A549 (cell line): Measurements from ENCODE around the gene LACRT. TPM values are rescaled to one million over a fixed set of nuclear protein-coding genes. Genes with fewer than 3 reads are reported as not detected.
A peak's percentile ranks its signal among the peaks of the same experiment; 100 is the strongest.

ENCODE experiments used
- ATAC-seq, 2 experiments: fragments of 200-7000 bp in 1 of 2; fragments of >200 bp in 1 of 2; cut with Nextera tagmentation in 1 of 2; cut with Tn5 transposase in 1 of 2; 3 replicates each; pipeline versions ENCODE4 v1.8.0 to v1.9.1; 2018 to 2020; ENCODE audit warnings: mild to moderate bottlenecking in 1 of 2, moderate library complexity in 1 of 2
- CTCF ChIA-PET: fragments of 300-600 bp; sonication (Branson Sonifier 250); formaldehyde crosslinking; extraction: SDS; loops from one replicate; lab custom pipeline; 2021; ENCODE audit warnings: antibody characterized with exemption, inconsistent platforms; lab: Yijun Ruan, JAX
- POLR2A ChIA-PET: fragments of 350-600 bp; formaldehyde crosslinking; extraction: SDS; loops from one replicate; lab custom pipeline; 2021; ENCODE audit warnings: antibody characterized with exemption, inconsistent platforms; lab: Yijun Ruan, JAX
- DNase-seq, 2 experiments: peaks; one replicate each; pipeline versions ENCODE4 v3.0.0 to v3.0.0-alpha.2; 2011 to 2016; ENCODE audit warnings: low read depth in 1 of 2, low spot score in 1 of 2
- FAIRE-seq: peaks from 2 replicates; lab custom pipeline; 2011; peaks lifted over from hg19 to GRCh38; lab: Jason Lieb, UNC
- H3K27ac ChIP-seq, 2 experiments: fragments of >200 bp; sonication (Bioruptor Twin); formaldehyde crosslinking; 3 replicates each; pipeline ENCODE4 v1.5.1; 2016 to 2017
- H3K4me1 ChIP-seq: fragments of >200 bp; sonication (Bioruptor Twin); formaldehyde crosslinking; 3 replicates; pipeline ENCODE4 v1.6.1; 2016
- H3K4me2 ChIP-seq: fragments of >200 bp; sonication (Bioruptor Twin); formaldehyde crosslinking; 3 replicates; pipeline ENCODE4 v1.6.1; 2016
- H3K4me3 ChIP-seq: fragments of >200 bp; sonication (Bioruptor Twin); formaldehyde crosslinking; 3 replicates; pipeline ENCODE4 v1.5.1; 2016
- H3K9me3 ChIP-seq: fragments of >200 bp; sonication (Bioruptor Twin); formaldehyde crosslinking; 3 replicates; pipeline ENCODE4 v1.6.1; 2016
- HDAC2 ChIP-seq: fragments of 200-600 bp; sonication (generic); IDR thresholded peaks from 2 replicates; pipeline ENCODE4 v1.6.1; 2016
- JUN ChIP-seq, 2 experiments: fragments of >200 bp; sonication (Bioruptor Twin); formaldehyde crosslinking; IDR thresholded peaks; 2 replicates in 1 of 2; 3 replicates in 1 of 2; pipeline ENCODE4 v1.6.1; 2016 to 2017
- PHF8 ChIP-seq: fragments of 200-600 bp; sonication (generic); IDR thresholded peaks from 2 replicates; pipeline ENCODE4 v1.6.1; 2016; ENCODE audit warnings: low read depth, mild to moderate bottlenecking, antibody characterized with exemption, moderate library complexity, borderline replicate concordance
- POLR2AphosphoS2 ChIP-seq: conservative IDR thresholded peaks from 2 replicates; pipeline ENCODE4 v1.6.1; 2012; ENCODE audit warnings: low read length, improper control_type of control experiment, inconsistent platforms
- RAD21 ChIP-seq, 2 experiments: fragments of >200 bp in 1 of 2; sonication (Bioruptor Twin) in 1 of 2; formaldehyde crosslinking in 1 of 2; IDR thresholded peaks in 1 of 2; conservative IDR thresholded peaks in 1 of 2; 2 replicates in 1 of 2; 3 replicates in 1 of 2; pipeline ENCODE4 v1.6.1; 2012 to 2018; ENCODE audit warnings: inconsistent platforms in 1 of 2
- SMC3 ChIP-seq: fragments of >200 bp; sonication (Bioruptor Twin); formaldehyde crosslinking; IDR thresholded peaks from 3 replicates; pipeline ENCODE4 v1.6.1; 2018; ENCODE audit warnings: inconsistent platforms
- ZSCAN20 ChIP-seq: fragments of 250-450 bp; sonication (Bioruptor Pico); IDR thresholded peaks from 2 replicates; pipeline ENCODE4 v1.8.0; 2022; ENCODE audit warnings: mild to moderate bottlenecking, moderate library complexity
- WGBS: methylation state at CpG from one replicate; pipeline ENCODE4 v1.1.6; 2017; ENCODE audit errors: missing lambda C conversion rate; 5-methylcytosine and 5-hydroxymethylcytosine counted together
- polyA plus RNA-seq, 4 experiments: library from polyadenylated mRNA; depleted of rRNA in 3 of 4; stranded (reverse); fragments of >200 nt; fragmentation: RNase III in 1 of 4; extraction: RNeasy Plus Mini Kit Qiagen cat#74134 plus additional on column Dnase treatment in 1 of 4; gene quantifications; 2 replicates in 3 of 4; 3 replicates in 1 of 4; pipeline ENCODE4 v1.2.3, GENCODE V29; 2011 to 2017
- TF ChIP-seq, protein P1 (sequence below): fragments of >200 bp; sonication (Bioruptor Twin); formaldehyde crosslinking; IDR thresholded peaks from 2 replicates; pipeline ENCODE4 v1.6.1; 2016
- TF ChIP-seq, protein P2 (sequence below): fragments of >200 bp; sonication (Bioruptor Twin); formaldehyde crosslinking; IDR thresholded peaks from 3 replicates; pipeline ENCODE4 v1.5.1; 2016
- TF ChIP-seq, protein P3 (sequence below): fragments of 250-450 bp; sonication (Bioruptor Pico); IDR thresholded peaks from 2 replicates; pipeline ENCODE4 v1.5.0; 2020; ENCODE audit warnings: low read depth, mild to moderate bottlenecking, moderate library complexity
- TF ChIP-seq, protein P4 (sequence below): IDR thresholded peaks from 2 replicates; pipeline ENCODE4 v1.6.1; 2012

The LACRT gene
- polyA plus RNA-seq, 2 of the 4 experiments (the other 2 are of a cell fraction): not detected

DNA sequence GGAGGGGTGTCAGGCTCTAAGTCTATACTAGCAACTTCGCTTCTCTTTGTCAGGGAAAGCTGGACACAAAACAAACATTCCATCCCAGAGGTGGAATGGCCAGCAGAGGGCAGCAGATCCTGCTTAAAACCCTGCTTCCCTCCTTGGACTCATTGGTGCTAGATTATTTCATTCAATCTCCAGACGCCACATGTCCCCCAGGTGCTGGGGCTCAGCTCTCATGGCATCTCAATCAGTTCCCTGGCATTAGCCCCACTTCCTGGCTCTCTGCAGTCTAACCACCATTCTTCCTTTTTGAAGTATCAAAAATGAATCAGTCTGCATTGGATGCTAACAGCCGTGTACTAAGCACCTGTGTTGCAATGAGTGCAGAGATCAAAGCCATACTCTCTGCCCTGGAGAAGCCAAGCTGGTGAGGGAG, 38.2 kb downstream of the LACRT start:
- peak; percentile 35; the same call in 2 of the 3 replicates for TF ChIP-seq SMC3
- TF ChIP-seq, protein P1, sequence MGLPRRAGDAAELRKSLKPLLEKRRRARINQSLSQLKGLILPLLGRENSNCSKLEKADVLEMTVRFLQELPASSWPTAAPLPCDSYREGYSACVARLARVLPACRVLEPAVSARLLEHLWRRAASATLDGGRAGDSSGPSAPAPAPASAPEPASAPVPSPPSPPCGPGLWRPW: no peak
- peak; percentile 43 to 56; a peak in 4 of 5 replicates for TF ChIP-seq RAD21 (conservative IDR thresholded peaks at IDR 0.05 in 1 of 2, IDR thresholded peaks at IDR 0.05 in 1 of 2)
- TF ChIP-seq, protein P2, sequence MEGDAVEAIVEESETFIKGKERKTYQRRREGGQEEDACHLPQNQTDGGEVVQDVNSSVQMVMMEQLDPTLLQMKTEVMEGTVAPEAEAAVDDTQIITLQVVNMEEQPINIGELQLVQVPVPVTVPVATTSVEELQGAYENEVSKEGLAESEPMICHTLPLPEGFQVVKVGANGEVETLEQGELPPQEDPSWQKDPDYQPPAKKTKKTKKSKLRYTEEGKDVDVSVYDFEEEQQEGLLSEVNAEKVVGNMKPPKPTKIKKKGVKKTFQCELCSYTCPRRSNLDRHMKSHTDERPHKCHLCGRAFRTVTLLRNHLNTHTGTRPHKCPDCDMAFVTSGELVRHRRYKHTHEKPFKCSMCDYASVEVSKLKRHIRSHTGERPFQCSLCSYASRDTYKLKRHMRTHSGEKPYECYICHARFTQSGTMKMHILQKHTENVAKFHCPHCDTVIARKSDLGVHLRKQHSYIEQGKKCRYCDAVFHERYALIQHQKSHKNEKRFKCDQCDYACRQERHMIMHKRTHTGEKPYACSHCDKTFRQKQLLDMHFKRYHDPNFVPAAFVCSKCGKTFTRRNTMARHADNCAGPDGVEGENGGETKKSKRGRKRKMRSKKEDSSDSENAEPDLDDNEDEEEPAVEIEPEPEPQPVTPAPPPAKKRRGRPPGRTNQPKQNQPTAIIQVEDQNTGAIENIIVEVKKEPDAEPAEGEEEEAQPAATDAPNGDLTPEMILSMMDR: peak; percentile 86
- Histone ChIP-seq H3K4me1 (no peaks in the 10 kb centered on the region), H3K9me3 (no peaks in the 10 kb centered on the region), H3K27ac (no peak overlapping the region), H3K4me3 (no peak overlapping the region), H3K4me2 (no peak overlapping the region)
- ATAC-seq (peak; percentile 70 to 92), FAIRE-seq (no peak), DNase-seq (peak; percentile 60 to 72)
- ChIA-PET CTCF (interaction anchor here (0.6 to 5.8 kb wide), 17 partner anchors 9 to 362 kb away, joined by 3 to 100 read pairs (median 3); no protein-coding TSS in a partner anchor), POLR2A (interaction anchor here (0.8 kb wide), 1 partner anchor 13 kb away, joined by 3 read pairs; no protein-coding TSS in a partner anchor)
- 6% methylated on average over 3 of the region's 3 CpGs for WGBS

DNA sequence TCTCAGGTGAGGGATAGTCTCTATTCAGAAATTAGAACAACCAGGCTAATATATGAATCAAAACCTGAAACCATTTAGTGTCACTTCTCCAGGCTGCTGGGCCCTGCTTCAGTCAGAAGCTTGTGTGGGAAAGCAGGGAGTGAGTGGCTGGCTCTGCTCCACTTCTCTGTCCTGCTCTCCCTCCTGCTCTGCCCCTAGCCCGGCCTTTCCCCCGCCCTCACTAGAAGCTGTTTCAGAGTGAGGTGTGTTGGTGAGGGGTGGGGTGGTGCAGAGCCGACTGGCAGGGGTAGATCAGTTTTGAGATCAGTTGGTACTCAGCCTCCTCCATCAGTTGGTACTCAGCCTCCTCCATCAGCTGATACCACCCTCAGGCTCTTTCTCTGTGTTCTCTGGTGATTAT, 39.2 kb downstream of the LACRT start:
- ATAC-seq (0 out of 6 replicates have a peak, but pooled peaks of 1 of the 2 experiments have one; percentile 12), FAIRE-seq (no peak), DNase-seq (no peak)
- no peak overlapping the region for H3K27ac ChIP-seq
- no peaks in the 10 kb centered on the region for H3K4me1 ChIP-seq
- POLR2A ChIA-PET: interaction anchor here (0.8 kb wide), 1 partner anchor 12 kb away, joined by 3 read pairs; no protein-coding TSS in a partner anchor
- H3K9me3 ChIP-seq: no peaks in the 10 kb centered on the region
- H3K4me2 ChIP-seq: no peak overlapping the region
- TF ChIP-seq, protein P3, sequence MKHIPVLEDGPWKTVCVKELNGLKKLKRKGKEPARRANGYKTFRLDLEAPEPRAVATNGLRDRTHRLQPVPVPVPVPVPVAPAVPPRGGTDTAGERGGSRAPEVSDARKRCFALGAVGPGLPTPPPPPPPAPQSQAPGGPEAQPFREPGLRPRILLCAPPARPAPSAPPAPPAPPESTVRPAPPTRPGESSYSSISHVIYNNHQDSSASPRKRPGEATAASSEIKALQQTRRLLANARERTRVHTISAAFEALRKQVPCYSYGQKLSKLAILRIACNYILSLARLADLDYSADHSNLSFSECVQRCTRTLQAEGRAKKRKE (CRISPR knock-in tag): no peak
- H3K4me3 ChIP-seq: no peak overlapping the region
- CTCF ChIA-PET: interaction anchor here (0.8 to 5.8 kb wide), 11 partner anchors 8 to 107 kb away, joined by 3 to 100 read pairs (median 3); no protein-coding TSS in a partner anchor
- WGBS: 39% methylated on average over 3 of the region's 3 CpGs

DNA sequence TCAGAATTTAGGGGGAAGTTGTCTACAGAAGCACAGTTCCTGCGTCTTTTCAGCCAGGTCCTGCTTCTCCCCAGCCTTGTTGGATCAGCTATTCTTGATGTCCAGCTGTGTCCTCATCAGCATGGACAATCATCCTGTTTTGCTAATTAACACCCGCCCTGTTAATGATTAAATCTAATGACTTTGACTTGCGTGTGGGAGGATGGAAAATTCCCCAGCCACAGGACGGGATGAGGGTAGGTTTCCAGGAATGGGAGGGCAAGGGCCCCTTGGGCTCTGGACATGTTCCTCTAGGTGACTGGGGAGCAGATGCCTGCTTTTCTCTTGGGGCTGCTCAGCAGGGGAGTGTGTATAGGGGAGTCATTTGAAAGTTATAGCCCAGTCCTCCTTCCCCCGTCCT, 41.0 kb downstream of the LACRT start:
- no peak overlapping the region for H3K27ac ChIP-seq
- H3K4me3 ChIP-seq: no peak overlapping the region
- no peaks in the 10 kb centered on the region for H3K4me1 ChIP-seq
- CTCF ChIA-PET: interaction anchor here (0.7 to 3.6 kb wide), 4 partner anchors 8 to 67 kb away, joined by 3 to 19 read pairs (median 7); no protein-coding TSS in a partner anchor
- FAIRE-seq: no peak
- no peaks in the 10 kb centered on the region for H3K9me3 ChIP-seq
- no peak overlapping the region for H3K4me2 ChIP-seq
- no peak for TF ChIP-seq POLR2AphosphoS2
- TF ChIP-seq JUN (IDR thresholded peaks at IDR 0.05): no peak
- TF ChIP-seq, protein P2: no peak
- no peak for TF ChIP-seq ZSCAN20 (CRISPR knock-in tag)
- no peak for TF ChIP-seq PHF8
- TF ChIP-seq, protein P4, sequence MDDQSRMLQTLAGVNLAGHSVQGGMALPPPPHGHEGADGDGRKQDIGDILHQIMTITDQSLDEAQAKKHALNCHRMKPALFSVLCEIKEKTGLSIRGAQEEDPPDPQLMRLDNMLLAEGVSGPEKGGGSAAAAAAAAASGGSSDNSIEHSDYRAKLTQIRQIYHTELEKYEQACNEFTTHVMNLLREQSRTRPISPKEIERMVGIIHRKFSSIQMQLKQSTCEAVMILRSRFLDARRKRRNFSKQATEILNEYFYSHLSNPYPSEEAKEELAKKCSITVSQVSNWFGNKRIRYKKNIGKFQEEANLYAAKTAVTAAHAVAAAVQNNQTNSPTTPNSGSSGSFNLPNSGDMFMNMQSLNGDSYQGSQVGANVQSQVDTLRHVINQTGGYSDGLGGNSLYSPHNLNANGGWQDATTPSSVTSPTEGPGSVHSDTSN: no peak
- no peak for TF ChIP-seq HDAC2
- 46% methylated on average over 5 of the region's 5 CpGs for WGBS
- DNase-seq: no peak
- POLR2A ChIA-PET: no interaction called here
- ATAC-seq: no peak
